Epithelial cell of esophagus (primary cell): ENCODE measurements around the gene LRFN4.
A peak's percentile ranks its signal among the peaks of the same experiment; 100 is the strongest.

Experiments used
- DNase-seq: peaks from one replicate; pipeline ENCODE4 v3.0.0; 2010; ENCODE audit warnings: low read depth
- H3K4me3 ChIP-seq: 2 replicates; pipeline ENCODE4 v1.5.1; 2011; ENCODE audit warnings: mild to moderate bottlenecking, low read length, control low read depth
- TF ChIP-seq, protein P1 (sequence below): IDR thresholded peaks from 2 replicates; pipeline ENCODE4 v1.5.1; 2011; ENCODE audit warnings: low read depth, mild to moderate bottlenecking, low read length, control low read depth, inconsistent platforms; ENCODE audit not compliant: insufficient read depth; ENCODE audit errors: missing control alignments

The LRFN4 gene

DNA sequence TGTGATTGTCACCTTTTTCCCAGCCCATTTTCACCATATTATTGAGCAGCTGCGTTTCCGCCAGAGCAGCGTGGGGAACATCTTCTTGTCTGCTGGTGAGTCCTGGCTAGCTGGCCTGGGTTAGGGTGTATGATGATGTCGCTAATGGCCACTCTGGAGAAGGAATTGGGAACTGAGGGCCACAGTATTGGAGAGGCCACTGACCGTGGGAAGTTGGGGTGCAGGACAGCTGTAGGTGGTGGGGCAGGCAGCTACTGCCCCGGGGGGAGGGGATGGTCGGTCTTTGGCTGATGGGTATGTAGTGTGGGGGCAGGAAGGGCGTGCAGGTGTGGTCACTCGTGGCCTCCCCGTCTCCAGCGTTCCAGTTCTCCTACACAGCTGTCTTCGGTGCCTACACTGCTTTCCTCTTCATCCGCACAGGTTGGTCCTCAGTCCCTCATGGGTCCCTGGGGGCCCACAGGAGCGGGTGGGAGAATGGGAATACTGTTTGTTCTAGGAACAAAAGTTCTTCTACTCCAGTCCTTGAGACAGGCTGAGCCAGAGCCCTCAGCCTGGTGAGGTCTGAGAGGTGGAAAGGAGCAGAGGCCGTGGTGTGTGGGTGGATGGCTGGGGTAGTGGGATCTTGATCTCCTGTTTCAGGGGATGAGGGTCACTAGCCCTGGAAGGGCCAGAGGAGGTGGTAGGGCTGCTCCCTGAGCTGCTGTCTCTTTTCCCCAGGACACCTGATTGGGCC, 11.6 kb upstream of the LRFN4 start:
- no peak for DNase-seq
- H3K4me3 ChIP-seq: no peak overlapping the region
- TF ChIP-seq, protein P1, sequence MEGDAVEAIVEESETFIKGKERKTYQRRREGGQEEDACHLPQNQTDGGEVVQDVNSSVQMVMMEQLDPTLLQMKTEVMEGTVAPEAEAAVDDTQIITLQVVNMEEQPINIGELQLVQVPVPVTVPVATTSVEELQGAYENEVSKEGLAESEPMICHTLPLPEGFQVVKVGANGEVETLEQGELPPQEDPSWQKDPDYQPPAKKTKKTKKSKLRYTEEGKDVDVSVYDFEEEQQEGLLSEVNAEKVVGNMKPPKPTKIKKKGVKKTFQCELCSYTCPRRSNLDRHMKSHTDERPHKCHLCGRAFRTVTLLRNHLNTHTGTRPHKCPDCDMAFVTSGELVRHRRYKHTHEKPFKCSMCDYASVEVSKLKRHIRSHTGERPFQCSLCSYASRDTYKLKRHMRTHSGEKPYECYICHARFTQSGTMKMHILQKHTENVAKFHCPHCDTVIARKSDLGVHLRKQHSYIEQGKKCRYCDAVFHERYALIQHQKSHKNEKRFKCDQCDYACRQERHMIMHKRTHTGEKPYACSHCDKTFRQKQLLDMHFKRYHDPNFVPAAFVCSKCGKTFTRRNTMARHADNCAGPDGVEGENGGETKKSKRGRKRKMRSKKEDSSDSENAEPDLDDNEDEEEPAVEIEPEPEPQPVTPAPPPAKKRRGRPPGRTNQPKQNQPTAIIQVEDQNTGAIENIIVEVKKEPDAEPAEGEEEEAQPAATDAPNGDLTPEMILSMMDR: no peak

DNA sequence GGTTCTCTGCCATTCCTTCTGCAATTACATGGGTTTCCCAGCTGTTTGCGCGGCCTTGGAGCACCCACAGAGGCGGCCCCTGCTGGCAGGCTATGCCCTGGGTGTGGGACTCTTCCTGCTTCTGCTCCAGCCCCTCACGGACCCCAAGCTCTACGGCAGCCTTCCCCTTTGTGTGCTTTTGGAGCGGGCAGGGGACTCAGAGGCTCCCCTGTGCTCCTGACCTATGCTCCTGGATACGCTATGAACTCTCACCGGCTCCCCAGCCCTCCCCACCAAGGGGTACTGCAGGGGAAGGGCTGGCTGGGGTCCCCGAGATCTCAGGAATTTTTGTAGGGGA, 11.0 kb upstream of the LRFN4 start:
- DNase-seq: no peak
- TF ChIP-seq, protein P1: no peak
- no peak overlapping the region for H3K4me3 ChIP-seq

DNA sequence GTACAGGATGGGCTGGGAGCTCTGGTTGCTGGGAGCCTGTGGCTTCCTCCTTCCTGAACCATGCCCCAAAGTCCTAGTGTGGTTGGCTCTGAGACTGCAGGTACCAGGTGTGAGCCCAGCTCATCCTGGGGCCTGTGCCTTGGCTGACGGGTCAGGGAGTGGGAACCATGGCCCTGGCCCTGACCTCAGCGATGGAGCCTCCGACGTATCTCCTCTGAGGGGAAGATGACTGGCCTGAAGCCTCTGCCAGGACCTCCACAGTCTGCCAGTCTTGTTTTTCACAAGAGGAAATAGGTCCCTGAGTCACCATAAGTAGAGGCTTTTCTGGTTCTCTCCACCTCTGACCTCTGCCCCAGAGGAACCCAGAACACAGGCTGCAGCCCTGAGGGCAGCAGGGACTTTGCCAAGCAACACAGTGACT, 10.2 kb upstream of the LRFN4 start:
- H3K4me3 ChIP-seq: no peak overlapping the region
- peak; percentile 37 for DNase-seq
- TF ChIP-seq, protein P1: no peak

DNA sequence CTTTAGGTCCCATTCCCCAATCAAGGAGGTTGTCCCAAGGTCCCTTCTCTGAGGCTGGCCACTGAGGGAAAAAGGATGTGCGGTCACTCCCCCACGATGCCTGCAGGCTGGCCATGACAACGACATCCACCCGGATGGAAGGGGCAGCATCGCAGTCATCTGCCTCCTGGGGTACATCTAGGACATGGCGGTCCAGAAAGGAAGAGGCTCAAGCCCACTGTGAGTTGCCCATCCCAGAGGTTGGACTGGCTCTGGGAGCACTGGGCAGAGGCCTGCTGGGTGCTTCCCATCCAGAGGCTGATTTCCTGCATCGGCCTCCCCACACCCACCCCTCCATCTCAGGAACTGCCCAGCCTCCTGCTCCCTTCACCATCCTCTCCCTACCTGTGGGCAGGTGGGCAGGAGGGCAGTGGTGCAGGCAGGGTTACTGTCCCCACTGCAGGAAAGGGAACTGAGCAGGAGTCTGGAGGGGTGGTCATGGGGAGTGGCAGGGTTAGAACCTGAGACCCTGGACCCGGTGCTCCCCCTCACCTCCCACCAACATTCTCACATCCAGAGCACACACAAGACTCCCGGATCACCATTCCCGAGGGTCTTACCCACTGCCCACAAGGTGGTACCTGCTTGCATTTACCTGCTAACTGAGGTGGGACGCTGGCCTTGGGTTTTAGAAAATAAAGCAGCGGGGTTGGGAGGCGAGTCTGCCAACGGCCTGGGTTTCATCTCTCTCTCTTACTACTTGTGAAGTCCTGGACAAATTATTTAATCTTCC, 9.2 kb upstream of the LRFN4 start:
- TF ChIP-seq, protein P1: no peak
- H3K4me3 ChIP-seq: no peak overlapping the region
- DNase-seq: no peak

DNA sequence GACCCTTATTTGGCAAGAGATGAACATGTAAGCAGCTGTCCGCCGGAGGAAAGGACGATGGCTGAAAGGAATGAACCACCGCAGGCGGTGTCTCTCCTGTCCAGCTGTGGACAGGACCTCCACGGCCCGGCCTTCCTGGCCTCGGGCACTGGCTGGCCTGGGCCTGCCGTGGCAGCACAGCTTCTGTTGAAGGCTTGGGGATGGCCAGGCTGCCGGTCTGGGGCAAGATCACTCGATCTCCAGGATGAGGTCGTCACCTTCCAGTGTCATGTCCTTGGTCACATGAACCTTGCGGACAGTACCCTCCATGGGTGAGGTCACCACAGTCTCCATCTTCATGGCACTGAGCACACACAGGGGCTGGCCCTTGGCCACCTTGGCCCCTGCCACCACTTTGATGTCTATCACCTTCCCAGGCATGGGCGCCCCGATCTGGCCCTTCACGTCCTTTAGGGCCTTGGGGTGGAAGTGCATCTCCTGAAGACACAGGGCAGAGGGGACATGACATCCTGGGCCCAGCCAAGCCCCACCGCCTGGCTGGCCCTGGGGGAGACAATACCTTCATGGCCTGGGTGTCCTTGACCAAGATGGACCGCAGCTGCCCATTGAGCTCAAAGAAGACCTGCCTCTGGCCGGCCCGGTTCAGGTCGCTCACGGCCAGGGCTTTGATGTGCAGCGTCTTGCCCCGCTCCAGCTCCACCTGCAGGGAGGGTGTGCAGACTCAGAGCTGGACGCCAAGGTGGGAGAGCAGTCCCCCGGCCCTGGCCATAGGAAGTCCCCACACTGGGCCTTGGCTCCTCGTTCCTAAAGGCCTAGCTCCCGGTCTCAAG, 8.0 kb upstream of the LRFN4 start:
- TF ChIP-seq, protein P1: no peak
- H3K4me3 ChIP-seq: no peak overlapping the region
- no peak for DNase-seq

DNA sequence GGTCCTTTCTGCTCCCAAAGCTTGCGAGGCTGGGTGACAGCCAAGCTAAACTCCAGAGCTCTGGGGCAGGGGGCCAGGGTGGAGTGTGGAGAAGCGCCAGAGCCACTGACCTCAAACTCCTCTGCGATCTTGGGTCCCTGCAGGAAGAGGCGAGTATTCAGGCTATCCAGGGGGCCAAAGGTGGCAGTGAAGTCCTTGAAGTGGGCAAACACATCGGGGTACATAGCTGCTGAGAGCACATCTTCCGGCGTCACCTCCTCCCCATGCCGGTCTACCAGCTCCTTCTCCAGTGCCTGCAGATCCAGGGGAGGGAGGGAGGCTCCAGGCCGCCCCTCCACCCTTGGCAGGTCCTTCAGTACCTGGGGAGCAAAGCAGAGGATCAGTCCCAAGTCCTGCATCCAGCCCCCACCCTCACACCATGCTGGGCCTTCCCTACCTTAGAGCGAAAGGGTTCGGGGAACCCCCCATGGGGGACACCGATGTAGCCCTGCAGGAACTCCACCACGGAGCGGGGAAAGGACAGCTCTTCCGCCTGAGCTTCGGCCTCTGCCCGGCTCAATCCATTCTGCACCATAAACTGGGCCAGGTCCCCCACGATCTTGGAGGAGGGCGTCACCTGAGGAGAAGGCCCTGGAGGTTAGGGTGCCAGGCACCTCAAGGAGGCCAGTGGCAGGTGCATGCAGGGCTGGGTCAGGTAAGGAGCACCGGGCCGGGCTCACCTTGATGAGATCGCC, 7.2 kb upstream of the LRFN4 start:
- TF ChIP-seq, protein P1: no peak
- no peak overlapping the region for H3K4me3 ChIP-seq
- no peak for DNase-seq
